HepG2 (cell line): ENCODE results near the gene AGAP1. TPM values are rescaled to one million over a fixed set of nuclear protein-coding genes. Genes with fewer than 3 reads are reported as not detected.

Experiments used
- ATAC-seq: fragments of 200-7000 bp; cut with Tn5 transposase; 3 replicates; pipeline ENCODE4 v1.9.1; 2020; ENCODE audit warnings: mild to moderate bottlenecking, moderate library complexity
- BruUV-seq: library from RNA; stranded (reverse); fragments of 400-500 nt; replicated peaks from 2 replicates; lab custom pipeline; 2021; lab: Mats Ljungman, UMichigan
- CTCF ChIA-PET: fragments of 300-600 bp; formaldehyde crosslinking; extraction: SDS; loops from one replicate; lab custom pipeline; 2021; ENCODE audit warnings: low total read pairs, inconsistent platforms, low intra/inter-chr PET ratio; lab: Yijun Ruan, JAX
- POLR2A ChIA-PET: fragments of 350-600 bp; sonication (Branson Sonifier 250); formaldehyde crosslinking; loops from one replicate; lab custom pipeline; 2020; ENCODE audit warnings: antibody characterized with exemption, inconsistent platforms; lab: Yijun Ruan, JAX
- DNase-seq: peaks from one replicate; pipeline ENCODE4 v3.0.0-alpha.2; 2015; ENCODE audit warnings: low spot score
- FAIRE-seq: peaks from 3 replicates; lab custom pipeline; 2011; peaks lifted over from hg19 to GRCh38; lab: Jason Lieb, UNC
- H2AFZ ChIP-seq: one replicate; pipeline ENCODE4 v1.6.1; 2011; ENCODE audit warnings: low read length, inconsistent platforms
- H3K27ac ChIP-seq: fragments of 300-600 bp; 3 replicates; pipeline ENCODE4 v1.8.0; 2011; ENCODE audit warnings: mixed run types, mild to moderate bottlenecking, mixed read lengths, low read length, inconsistent platforms; ENCODE audit not compliant: insufficient read depth; ENCODE audit errors: extremely low read length
- H3K27me3 ChIP-seq, 2 experiments: fragments of 200-600 bp in 1 of 2; 2 replicates in 1 of 2; 3 replicates in 1 of 2; pipeline versions ENCODE4 v1.6.0 to v1.8.0; 2011; ENCODE audit warnings: low read length in 2 of 2, mild to moderate bottlenecking in 2 of 2, moderate library complexity in 2 of 2, inconsistent platforms in 1 of 2; ENCODE audit not compliant: insufficient read depth in 2 of 2, control insufficient read depth in 1 of 2
- H3K36me3 ChIP-seq, 2 experiments: fragments of 200-600 bp in 1 of 2; replicated peaks in 1 of 2; 2 replicates in 1 of 2; 3 replicates in 1 of 2; pipeline versions ENCODE4 v1.5.1 to v1.8.0; 2011; ENCODE audit warnings: low read length in 2 of 2, inconsistent platforms in 1 of 2; ENCODE audit not compliant: insufficient read depth in 2 of 2, control insufficient read depth in 1 of 2
- H3K4me1 ChIP-seq: 2 replicates; pipeline ENCODE4 v1.5.1; 2012; ENCODE audit warnings: low read length, inconsistent platforms; ENCODE audit not compliant: insufficient read depth
- H3K4me2 ChIP-seq: 2 replicates; pipeline ENCODE4 v1.6.0; 2011; ENCODE audit warnings: low read depth, low read length, inconsistent platforms
- H3K4me3 ChIP-seq, 3 experiments: fragments of 200-600 bp in 1 of 3; sonication (generic), shearing (Covaris generic) in 1 of 3; replicated peaks in 1 of 3; 2 replicates each; pipeline ENCODE4 v1.5.1; 2011 to 2016; ENCODE audit warnings: low read length in 3 of 3, inconsistent platforms in 2 of 3, low read depth in 2 of 3, mild to moderate bottlenecking in 2 of 3, control low read depth in 1 of 3, mixed read lengths in 1 of 3; ENCODE audit not compliant: insufficient read depth in 1 of 3
- H3K79me2 ChIP-seq: one replicate; pipeline ENCODE4 v1.6.1; 2011; ENCODE audit warnings: low read length, inconsistent platforms; ENCODE audit not compliant: insufficient read depth
- H3K9ac ChIP-seq: 2 replicates; pipeline ENCODE4 v1.6.0; 2011; ENCODE audit warnings: mild to moderate bottlenecking, low read depth, low read length, inconsistent platforms; ENCODE audit not compliant: insufficient read depth
- H3K9me3 ChIP-seq: 2 replicates; pipeline ENCODE4 v1.5.1; 2012; ENCODE audit warnings: mild to moderate bottlenecking, low read length
- H4K20me1 ChIP-seq: 2 replicates; pipeline ENCODE4 v1.6.0; 2011; ENCODE audit warnings: inconsistent platforms, mild to moderate bottlenecking, low read length, moderate library complexity; ENCODE audit not compliant: insufficient read depth
- BCL6 ChIP-seq: IDR thresholded peaks from 2 replicates; pipeline ENCODE4 v1.6.1; 2016; ENCODE audit warnings: missing genetic modification reagents, missing compliant biosample characterization
- CHD4 ChIP-seq: fragments of 200-600 bp; sonication (generic); IDR thresholded peaks from 2 replicates; pipeline ENCODE4 v1.7.0; 2017; ENCODE audit warnings: mild to moderate bottlenecking, low read length, borderline replicate concordance
- EZH2 ChIP-seq: conservative IDR thresholded peaks from 2 replicates; pipeline ENCODE4 v1.6.1; 2012; ENCODE audit warnings: mild to moderate bottlenecking, low read depth, low read length, moderate library complexity
- HNRNPLL ChIP-seq: fragments of 200-400 bp; formaldehyde crosslinking; IDR thresholded peaks from 2 replicates; pipeline ENCODE4 v1.6.1; 2017; ENCODE audit warnings: mild to moderate bottlenecking, low read depth, low read length; ENCODE audit not compliant: poor library complexity, severe bottlenecking
- PRDM4 ChIP-seq: sonication (generic); formaldehyde crosslinking; IDR thresholded peaks from 2 replicates; pipeline ENCODE4 v1.9.0; 2021; ENCODE audit warnings: missing genetic modification reagents, borderline replicate concordance
- RXRA ChIP-seq: sonication (generic); formaldehyde crosslinking; IDR thresholded peaks from 2 replicates; pipeline ENCODE4 v1.5.1; 2020; ENCODE audit warnings: missing genetic modification reagents
- SOX13 ChIP-seq, 3 experiments: fragments of 450-650 bp in 1 of 3; sonication (generic) in 1 of 3; formaldehyde crosslinking in 1 of 3; IDR thresholded peaks in 2 of 3; conservative IDR thresholded peaks in 1 of 3; 2 replicates each; pipeline versions ENCODE4 v1.5.0 to v1.6.1; 2016 to 2020; ENCODE audit warnings: antibody characterized with exemption in 1 of 3, mild to moderate bottlenecking in 1 of 3, missing compliant biosample characterization in 1 of 3, missing genetic modification reagents in 1 of 3, moderate library complexity in 1 of 3
- SP5 ChIP-seq: IDR thresholded peaks from 2 replicates; pipeline ENCODE4 v1.6.1; 2016; ENCODE audit warnings: low read depth, borderline replicate concordance
- TCF12 ChIP-seq, 2 experiments: fragments of 450-650 bp in 1 of 2; sonication (generic) in 1 of 2; formaldehyde crosslinking in 1 of 2; IDR thresholded peaks; 2 replicates each; pipeline versions ENCODE4 v1.6.1 to v1.8.0; 2017 to 2022; ENCODE audit warnings: antibody characterized with exemption in 1 of 2, mild to moderate bottlenecking in 1 of 2, missing genetic modification reagents in 1 of 2, moderate library complexity in 1 of 2
- ZNF546 ChIP-seq: sonication (generic); formaldehyde crosslinking; conservative IDR thresholded peaks from 2 replicates; pipeline ENCODE4 v1.8.1; 2023; ENCODE audit warnings: mild to moderate bottlenecking, missing genetic modification reagents
- WGBS: methylation state at CpG from one replicate; pipeline ENCODE4 v1.1.6; 2017; ENCODE audit warnings: low lambda C conversion rate; 5-methylcytosine and 5-hydroxymethylcytosine counted together
- in situ Hi-C: cut with HindIII; loops from 2 replicates; pipeline ENCODE4 v1.10.0; 2017; ENCODE audit warnings: low pct_unique_long_range_greater_than_20kb; ENCODE audit not compliant: extremely low pct_ligation_motif_present
- intact Hi-C: fragments of 100-400 bp; cut with micrococcal nuclease; formaldehyde crosslinking; loops from one replicate; pipeline ENCODE4 v1.10.0; 2022; ENCODE audit not compliant: unreplicated experiment
- polyA plus RNA-seq, 8 experiments: library from polyadenylated mRNA; depleted of rRNA in 3 of 8; stranded (reverse) in 7 of 8; unstranded in 1 of 8; fragments of >200 nt; fragmentation: Illumina TruSeq in 4 of 8; extraction: Trizol in 4 of 8; gene quantifications; 2 replicates each; pipeline versions ENCODE4 v1.2.1 to v1.2.3, GENCODE V29; 2011 to 2016; ENCODE audit warnings: low read depth in 4 of 8, missing spikeins in 1 of 8, mixed read lengths in 1 of 8; ENCODE audit not compliant: insufficient read depth in 1 of 8
- total RNA-seq, 5 experiments: library from RNA; depleted of rRNA; stranded (reverse); fragments of >200 nt; fragmentation: Illumina TruSeq; extraction: Trizol; gene quantifications; 2 replicates each; pipeline ENCODE4 v1.2.3, GENCODE V29; 2016; ENCODE audit warnings: low read depth in 1 of 5
- TF ChIP-seq, protein P1 (sequence below): sonication (generic); formaldehyde crosslinking; IDR thresholded peaks from 2 replicates; pipeline ENCODE4 v1.9.0; 2022; ENCODE audit warnings: missing genetic modification reagents, mild to moderate bottlenecking, borderline replicate concordance

The AGAP1 gene
- total and polyA plus RNA-seq, 2 of the 13 experiments (the other 11 are each of a cell fraction or from before 2014, with no cell fraction given): 21.2 to 32.7 TPM

- Histone ChIP-seq H3K79me2 (no peaks in the 10 kb centered on the region), H4K20me1 (peaks cover 12% of the 10 kb centered on the region), H3K4me3 (no peak overlapping the region), H2AFZ (no peak overlapping the region), H3K27ac (no peak overlapping the region), H3K27me3 (peaks cover 29 to 91% of the 10 kb centered on the region in 2 experiments), H3K4me2 (no peak overlapping the region), H3K4me1 (no peaks in the 10 kb centered on the region), H3K9me3 (no peaks in the 10 kb centered on the region), H3K9ac (no peak overlapping the region), H3K36me3 (no peaks in the 10 kb centered on the region)
- TF ChIP-seq CHD4 (no peak), TCF12 (IDR thresholded peaks at IDR 0.05) (no peak), TCF12 (CRISPR knock-in tag; IDR thresholded peaks at IDR 0.05) (no peak), ZNF546 (CRISPR knock-in tag) (no peak), HNRNPLL (peak; percentile 52), SP5 (CRISPR knock-in tag) (no peak)
- WGBS: 32% methylated on average over 19 of the region's 46 CpGs
- ChIA-PET POLR2A (no interaction called here), CTCF (no interaction called here)
- ATAC-seq (no peak), FAIRE-seq (no peak), DNase-seq (no peak)
- in situ Hi-C loops: no loop called here
- no TSS peak for BruUV-seq
- intact Hi-C loops: no loop called here
These were observed 678.6 kb downstream of the AGAP1 start for GRCh38 chr2:236172255-236173035.

- no peaks in the 10 kb centered on the region for H3K4me1 ChIP-seq
- H3K4me2 ChIP-seq: no peak overlapping the region
- no peak overlapping the region for H2AFZ ChIP-seq
- no peaks in the 10 kb centered on the region for H3K79me2 ChIP-seq
- FAIRE-seq (no peak), ATAC-seq (peak; percentile 4; the same call in 2 of the 3 replicates), DNase-seq (peak; percentile 59)
- in situ Hi-C loops: no loop called here
- CTCF ChIA-PET: no interaction called here
- peaks cover 12% of the 10 kb centered on the region for H4K20me1 ChIP-seq
- peaks cover 28 to 84% of the 10 kb centered on the region in 2 experiments for H3K27me3 ChIP-seq
- no peaks in the 10 kb centered on the region for H3K36me3 ChIP-seq
- no peak overlapping the region; a peak in 1 of 6 replicates for H3K4me3 ChIP-seq
- no peaks in the 10 kb centered on the region for H3K9me3 ChIP-seq
- intact Hi-C loops: no loop called here
- 37% methylated on average over 21 of the region's 62 CpGs for WGBS
- BruUV-seq: no TSS peak
- no peak overlapping the region for H3K27ac ChIP-seq
- POLR2A ChIA-PET: no interaction called here
- H3K9ac ChIP-seq: no peak overlapping the region
- TF ChIP-seq EZH2 (peak; percentile 57; the same call in 1 of the 2 replicates), RXRA (peak; percentile 18; the same call in 1 of the 2 replicates), SOX13 (IDR thresholded peaks at IDR 0.05) (no peak), SOX13 (CRISPR knock-in tag; conservative IDR thresholded peaks at IDR 0.05 in 1 of 2, IDR thresholded peaks at IDR 0.05 in 1 of 2) (peak in 1 of 2 experiments; percentile 78; a peak in 2 of 4 replicates), BCL6 (CRISPR knock-in tag) (peak; percentile 64), PRDM4 (CRISPR knock-in tag) (no peak)
- TF ChIP-seq, protein P1, sequence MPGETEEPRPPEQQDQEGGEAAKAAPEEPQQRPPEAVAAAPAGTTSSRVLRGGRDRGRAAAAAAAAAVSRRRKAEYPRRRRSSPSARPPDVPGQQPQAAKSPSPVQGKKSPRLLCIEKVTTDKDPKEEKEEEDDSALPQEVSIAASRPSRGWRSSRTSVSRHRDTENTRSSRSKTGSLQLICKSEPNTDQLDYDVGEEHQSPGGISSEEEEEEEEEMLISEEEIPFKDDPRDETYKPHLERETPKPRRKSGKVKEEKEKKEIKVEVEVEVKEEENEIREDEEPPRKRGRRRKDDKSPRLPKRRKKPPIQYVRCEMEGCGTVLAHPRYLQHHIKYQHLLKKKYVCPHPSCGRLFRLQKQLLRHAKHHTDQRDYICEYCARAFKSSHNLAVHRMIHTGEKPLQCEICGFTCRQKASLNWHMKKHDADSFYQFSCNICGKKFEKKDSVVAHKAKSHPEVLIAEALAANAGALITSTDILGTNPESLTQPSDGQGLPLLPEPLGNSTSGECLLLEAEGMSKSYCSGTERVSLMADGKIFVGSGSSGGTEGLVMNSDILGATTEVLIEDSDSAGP: peak; percentile 19; the same call in 1 of the 2 replicates
These were observed 679.3 kb downstream of the AGAP1 start for GRCh38 chr2:236173036-236173728.
